Measurements from ENCODE around the gene PIWIL1. TPM values are rescaled to one million over a fixed set of nuclear protein-coding genes. Genes with fewer than 3 reads are reported as not detected.

PIWIL1 gene
- total RNA-seq, 1 donor, result not detected

- no peak for DNase-seq (ENCODE audit: low read depth)
- no peak for TF ChIP-seq CTCF (IDR thresholded peaks at IDR 0.05; ENCODE audit: insufficient read depth, low read depth, low read length)
- no peak overlapping the region for H3K4me3 ChIP-seq (ENCODE audit: low read depth, low read length)
These were observed 82.4 kb downstream of the PIWIL1 start for GRCh38 chr12:130420071-130420470.

GRCh38 chr12:130421896-130422295 is 84.2 kb downstream of the PIWIL1 start:
- TF ChIP-seq CTCF (IDR thresholded peaks at IDR 0.05; ENCODE audit: insufficient read depth, low read depth, low read length), result no peak
- no peak for DNase-seq (ENCODE audit: low read depth)
- no peak overlapping the region for H3K4me3 ChIP-seq (ENCODE audit: low read depth, low read length)

Other genes with a start within 250 kb of the PIWIL1 start
- gene FZD10, start 175.4 kb upstream of the PIWIL1 start, total RNA-seq, result not detected in 2 replicates